H1 (cell line): ENCODE measurements around the gene CACNG6. TPM values are rescaled to one million over a fixed set of nuclear protein-coding genes. Genes with fewer than 3 reads are reported as not detected.

Source experiments
- CTCF ChIA-PET: fragments of 300-600 bp; sonication (Branson Sonifier 250); formaldehyde crosslinking; loops from one replicate; lab custom pipeline; 2021; ENCODE audit not compliant: partially characterized antibody; lab: Charles Lee
- POLR2A ChIA-PET: fragments of 300-600 bp; sonication (Branson Sonifier 250); formaldehyde crosslinking; loops from one replicate; lab custom pipeline; 2021; ENCODE audit warnings: inconsistent platforms; ENCODE audit not compliant: partially characterized antibody; lab: Charles Lee
- DNase-seq, 2 experiments: peaks; one replicate each; pipeline versions ENCODE4 v3.0.0 to v3.0.0-alpha.2; 2010 to 2022; ENCODE audit warnings: low spot score in 2 of 2, low read depth in 1 of 2, mixed read lengths in 1 of 2
- FAIRE-seq: peaks from 2 replicates; lab custom pipeline; 2011; peaks lifted over from hg19 to GRCh38; lab: Jason Lieb, UNC
- H2AFZ ChIP-seq: 2 replicates; pipeline ENCODE4 v1.8.1; 2012; ENCODE audit warnings: low read length, inconsistent platforms
- H2AK5ac ChIP-seq: 2 replicates; pipeline ENCODE4 v1.6.1; 2013; ENCODE audit warnings: low read depth, low read length
- H2BK120ac ChIP-seq: replicated peaks from 2 replicates; pipeline ENCODE3; 2013; ENCODE audit warnings: low read depth, low read length, inconsistent platforms
- H2BK12ac ChIP-seq: 2 replicates; pipeline ENCODE4 v1.6.1; 2013; ENCODE audit warnings: low read depth, low read length
- H2BK15ac ChIP-seq: 2 replicates; pipeline ENCODE4 v1.6.1; 2013; ENCODE audit warnings: low read length
- H2BK20ac ChIP-seq: 2 replicates; pipeline ENCODE4 v1.6.1; 2013; ENCODE audit warnings: low read length
- H2BK5ac ChIP-seq: 2 replicates; pipeline ENCODE4 v1.6.1; 2013; ENCODE audit warnings: low read depth, low read length
- H3K14ac ChIP-seq: 2 replicates; pipeline ENCODE4 v1.6.1; 2013; ENCODE audit warnings: inconsistent platforms; ENCODE audit not compliant: insufficient read length
- H3K18ac ChIP-seq: 2 replicates; pipeline ENCODE4 v1.6.1; 2013; ENCODE audit warnings: low read length; ENCODE audit errors: extremely low read depth
- H3K23ac ChIP-seq: 2 replicates; pipeline ENCODE4 v1.6.1; 2013; ENCODE audit warnings: inconsistent platforms; ENCODE audit not compliant: insufficient read length
- H3K23me2 ChIP-seq: 2 replicates; pipeline ENCODE4 v1.6.1; 2013; ENCODE audit warnings: low read depth, low read length
- H3K27ac ChIP-seq: 2 replicates; pipeline ENCODE4 v1.6.1; 2011; ENCODE audit warnings: low read depth, low read length, inconsistent platforms
- H3K27me3 ChIP-seq, 4 experiments: replicated peaks in 1 of 4; 1 replicate in 1 of 4; 2 replicates in 3 of 4; pipeline versions ENCODE4 v1.6.1 to v1.8.1; 2011 to 2013; ENCODE audit warnings: low read length in 3 of 4, mild to moderate bottlenecking in 3 of 4, inconsistent platforms in 2 of 4, mixed read lengths in 2 of 4, moderate library complexity in 1 of 4; ENCODE audit not compliant: control insufficient read depth in 3 of 4, insufficient read depth in 3 of 4; ENCODE audit errors: extremely low read depth in 1 of 4
- H3K36me3 ChIP-seq, 4 experiments: 2 replicates each; pipeline versions ENCODE4 v1.6.1 to v1.8.1; 2011 to 2013; ENCODE audit warnings: mild to moderate bottlenecking in 4 of 4, low read length in 3 of 4, moderate library complexity in 2 of 4, control low read depth in 1 of 4, inconsistent platforms in 1 of 4; ENCODE audit not compliant: insufficient read depth in 4 of 4, control insufficient read depth in 2 of 4
- H3K4ac ChIP-seq: replicated peaks from 2 replicates; pipeline ENCODE3; 2013; ENCODE audit warnings: low read length, low read depth, mixed read lengths, inconsistent platforms; ENCODE audit not compliant: insufficient read length
- H3K4me1 ChIP-seq, 4 experiments: replicated peaks in 1 of 4; 1 replicate in 1 of 4; 2 replicates in 3 of 4; pipeline versions ENCODE4 v1.6.1 to v1.8.1; 2011 to 2013; ENCODE audit warnings: low read length in 3 of 4, inconsistent platforms in 2 of 4, mixed read lengths in 1 of 4; ENCODE audit not compliant: insufficient read depth in 4 of 4, control insufficient read depth in 3 of 4
- H3K4me2 ChIP-seq, 2 experiments: 2 replicates each; pipeline versions ENCODE4 v1.6.1 to v1.8.1; 2011 to 2013; ENCODE audit warnings: low read depth in 2 of 2, low read length in 2 of 2, control low read depth in 1 of 2, inconsistent platforms in 1 of 2, mild to moderate bottlenecking in 1 of 2; ENCODE audit not compliant: insufficient read depth in 1 of 2
- H3K4me3 ChIP-seq, 4 experiments: fragments of 200-600, 300-600 bp in 1 of 4; sonication (generic), shearing (Covaris generic), sonication (Bioruptor Twin) in 1 of 4; 2 replicates each; pipeline versions ENCODE4 v1.5.1 to v1.8.1; 2011 to 2016; ENCODE audit warnings: low read length in 4 of 4, low read depth in 3 of 4, control low read depth in 2 of 4, inconsistent platforms in 2 of 4, mild to moderate bottlenecking in 2 of 4, mixed read lengths in 1 of 4, moderate library complexity in 1 of 4; ENCODE audit not compliant: insufficient read depth in 2 of 4; ENCODE audit errors: extremely low read depth in 1 of 4
- H3K56ac ChIP-seq: replicated peaks from 2 replicates; pipeline ENCODE3; 2013; ENCODE audit warnings: low read depth, mild to moderate bottlenecking, mixed read lengths, low read length, inconsistent platforms; ENCODE audit not compliant: insufficient read length
- H3K79me1 ChIP-seq: 2 replicates; pipeline ENCODE4 v1.6.1; 2013; ENCODE audit warnings: low read depth, low read length, control low read depth
- H3K79me2 ChIP-seq, 2 experiments: 2 replicates each; pipeline versions ENCODE4 v1.6.1 to v1.8.1; 2012 to 2013; ENCODE audit warnings: low read length in 2 of 2, mild to moderate bottlenecking in 2 of 2, inconsistent platforms in 1 of 2; ENCODE audit not compliant: insufficient read depth in 2 of 2, control insufficient read depth in 1 of 2
- H3K9ac ChIP-seq, 4 experiments: replicated peaks in 1 of 4; 1 replicate in 1 of 4; 2 replicates in 3 of 4; pipeline versions ENCODE4 v1.6.1 to v1.8.1; 2011 to 2013; ENCODE audit warnings: low read depth in 3 of 4, low read length in 3 of 4, control low read depth in 2 of 4, mild to moderate bottlenecking in 2 of 4, moderate library complexity in 2 of 4, inconsistent platforms in 1 of 4; ENCODE audit errors: extremely low read depth in 1 of 4
- H3K9me3 ChIP-seq, 2 experiments: 2 replicates each; pipeline versions ENCODE4 v1.6.1 to v1.8.1; 2012 to 2013; ENCODE audit warnings: mild to moderate bottlenecking in 2 of 2, moderate library complexity in 2 of 2, control low read depth in 1 of 2, inconsistent platforms in 1 of 2, low read depth in 1 of 2, low read length in 1 of 2, mixed read lengths in 1 of 2; ENCODE audit not compliant: insufficient read depth in 2 of 2
- H4K20me1 ChIP-seq, 2 experiments: replicated peaks in 1 of 2; 2 replicates each; pipeline versions ENCODE3 to v1.8.1; 2011 to 2013; ENCODE audit warnings: inconsistent platforms in 2 of 2, low read length in 2 of 2, mild to moderate bottlenecking in 1 of 2; ENCODE audit not compliant: insufficient read depth in 2 of 2, control insufficient read depth in 1 of 2
- H4K5ac ChIP-seq: 2 replicates; pipeline ENCODE4 v1.6.1; 2013; ENCODE audit warnings: low read length, low read depth, mixed read lengths, inconsistent platforms; ENCODE audit not compliant: insufficient read length
- H4K8ac ChIP-seq: 2 replicates; pipeline ENCODE4 v1.8.0; 2013; ENCODE audit warnings: mild to moderate bottlenecking, moderate library complexity, low read length, inconsistent platforms; ENCODE audit not compliant: insufficient read depth; ENCODE audit errors: extremely low read depth
- H4K91ac ChIP-seq: replicated peaks from 2 replicates; pipeline ENCODE3; 2013; ENCODE audit warnings: low read length, mixed read lengths, inconsistent platforms; ENCODE audit not compliant: insufficient read length
- ATF2 ChIP-seq: IDR thresholded peaks from 2 replicates; pipeline ENCODE4 v1.6.1; 2012; ENCODE audit warnings: low read length, inconsistent platforms
- BCL11A ChIP-seq, 2 experiments: IDR thresholded peaks; one replicate each; pipeline ENCODE4 v1.6.1; 2011; ENCODE audit warnings: low read depth in 2 of 2, low read length in 2 of 2, mild to moderate bottlenecking in 2 of 2
- EGR1 ChIP-seq: IDR thresholded peaks from 2 replicates; pipeline ENCODE4 v1.6.1; 2011; ENCODE audit warnings: low read depth, low read length, borderline replicate concordance
- JUN ChIP-seq: IDR thresholded peaks from 2 replicates; pipeline ENCODE4 v1.6.1; 2011; ENCODE audit warnings: low read depth, mild to moderate bottlenecking, improper control_type of control experiment, low read length
- MAFK ChIP-seq: IDR thresholded peaks from 2 replicates; pipeline ENCODE4 v1.6.1; 2012; ENCODE audit warnings: low read depth, mild to moderate bottlenecking, improper control_type of control experiment, low read length
- MAX ChIP-seq: IDR thresholded peaks from 2 replicates; pipeline ENCODE4 v1.6.1; 2012; ENCODE audit warnings: inconsistent platforms
- POLR2A ChIP-seq, 2 experiments: IDR thresholded peaks; 1 replicate in 1 of 2; 2 replicates in 1 of 2; pipeline ENCODE4 v1.6.1; 2011; ENCODE audit warnings: low read depth in 2 of 2, low read length in 2 of 2, mild to moderate bottlenecking in 2 of 2; ENCODE audit errors: control extremely low read depth in 1 of 2
- SIX5 ChIP-seq: IDR thresholded peaks from 2 replicates; pipeline ENCODE4 v1.6.1; 2011; ENCODE audit warnings: mild to moderate bottlenecking, low read depth, low read length
- TAF7 ChIP-seq: optimal IDR thresholded peaks from 2 replicates; pipeline ENCODE3; 2011; ENCODE audit warnings: low read depth, mild to moderate bottlenecking, inconsistent platforms, low read length, moderate library complexity, borderline replicate concordance
- ZNF274 ChIP-seq: IDR thresholded peaks from 2 replicates; pipeline ENCODE4 v1.7.0; 2012; ENCODE audit warnings: low read length, borderline replicate concordance; ENCODE audit errors: extremely low read depth
- WGBS, 2 experiments: shearing (Covaris generic) in 1 of 2; methylation state at CpG; one replicate each; pipeline versions ENCODE4 v1.1.6 to v1.1.7; 2013 to 2015; ENCODE audit warnings: low lambda C conversion rate in 2 of 2, mixed read lengths in 2 of 2, inconsistent platforms in 1 of 2, low coverage in 1 of 2, missing lambda C conversion rate in 1 of 2; ENCODE audit not compliant: insufficient replicate concordance in 2 of 2, insufficient coverage in 1 of 2, insufficient read length in 1 of 2; ENCODE audit errors: extremely low coverage in 1 of 2, missing lambda C conversion rate in 1 of 2; 5-methylcytosine and 5-hydroxymethylcytosine counted together
- polyA plus RNA-seq, 7 experiments: library from polyadenylated mRNA; depleted of rRNA in 3 of 7; stranded (reverse) in 5 of 7; unstranded in 2 of 7; fragments of >200 nt in 5 of 7; fragments of 200-250 nt in 2 of 7; gene quantifications; 1 replicate in 5 of 7; 2 replicates in 1 of 7; 4 replicates in 1 of 7; pipeline versions ENCODE4 v1.2.1 to v1.2.3, GENCODE V29; 2011 to 2013; ENCODE audit warnings: missing spikeins in 2 of 7, mixed read lengths in 2 of 7
- total RNA-seq: library from RNA; stranded (reverse); fragmentation: NEBNext Ultra II Directional; extraction: Animal tissue kit (Norgen Biotek cat#: 25700); gene quantifications from 2 replicates; pipeline ENCODE4 v1.2.1, GENCODE V29; 2021

Gene CACNG6
- total and polyA plus RNA-seq, 2 of the 8 experiments (the other 6 are each of a cell fraction or from before 2014, with no cell fraction given) = 1.2 to 1.6 TPM

- Histone ChIP-seq H2BK15ac (no peak overlapping the region), H4K8ac (0 out of 2 replicates have a peak overlapping the region, but pooled peaks have one; percentile 6), H2BK120ac (no peak overlapping the region), H3K14ac (no peak overlapping the region), H3K9ac (peak overlapping the region; percentile 9 to 88 (median 74)), H3K23me2 (peaks cover 11% of the 10 kb centered on the region; the same call in 1 of the 2 replicates), H2BK20ac (no peak overlapping the region), H3K79me2 (no peaks in the 10 kb centered on the region), H3K4ac (no peak overlapping the region), H2BK12ac (no peak overlapping the region), H3K4me1 (peaks cover 4 to 10% (median 7%) of the 10 kb centered on the region in 4 experiments; a peak in 6 of 7 replicates), H4K5ac (no peak overlapping the region), H3K56ac (no peak overlapping the region), H2AK5ac (no peak overlapping the region), H3K23ac (no peak overlapping the region), H4K91ac (no peak overlapping the region), H4K20me1 (no peaks in the 10 kb centered on the region), H3K79me1 (no peaks in the 10 kb centered on the region), H3K27me3 (no peaks in the 10 kb centered on the region), H2AFZ (no peak overlapping the region), H2BK5ac (peak overlapping the region; percentile 84; the same call in 1 of the 2 replicates), H3K4me3 (peak overlapping the region; percentile 76 to 95 (median 88)), H3K4me2 (peak overlapping the region; percentile 94 to 96), H3K27ac (peak overlapping the region; percentile 63; the same call in 1 of the 2 replicates), H3K9me3 (no peaks in the 10 kb centered on the region), H3K36me3 (peaks cover 0 to 6% (median 0%) of the 10 kb centered on the region in 4 experiments; a peak in 2 of 8 replicates), H3K18ac (peak overlapping the region; percentile 86)
- 5% methylated on average over 36 of the region's 55 CpGs; no CpG with 5 or more reads in 1 of the 2 experiments for WGBS, 2 experiments
- peak; percentile 97 to 100 for DNase-seq
- ChIA-PET POLR2A (interaction anchor here (0.6 to 2.6 kb wide), 30 partner anchors 8 to 260 kb away, joined by 3 to 14 read pairs (median 4); partner anchors contain the start of genes MYADM and PRKCG), CTCF (interaction anchor here (0.8 to 4.4 kb wide), 30 partner anchors 9 to 177 kb away, joined by 3 to 52 read pairs (median 6); partner anchors contain the start of gene PRKCG)
- peak; percentile 86 for FAIRE-seq
- TF ChIP-seq ATF2 (no peak), MAFK (no peak), EGR1 (no peak), MAX (peak; percentile 55), SIX5 (no peak), BCL11A (IDR thresholded peaks at IDR 0.05; ENCODE audit: low read depth in 2 of 2, low read length in 2 of 2) (no peak), TAF7 (peak; percentile 91), JUN (no peak), POLR2A (IDR thresholded peaks at IDR 0.05; ENCODE audit: control extremely low read depth in 1 of 2, low read depth in 2 of 2, low read length in 2 of 2) (peak; percentile 55 to 88), ZNF274 (no peak)
Measured at GRCh38 chr19:53942001-53942786, 49.2 kb upstream of the CACNG6 start.
